Right lobe of liver (tissue), 6 donors: Measurements from ENCODE around the gene HMGN3. TPM values are rescaled to one million over a fixed set of nuclear protein-coding genes. Genes with fewer than 3 reads are reported as not detected.

Experiments used
- ATAC-seq, 4 donors: fragments of 200-7000 bp; cut with Tn5 transposase; one replicate each; pipeline ENCODE4 v1.9.1; 2020; ENCODE audit warnings: mild to moderate bottlenecking in 4 of 4, moderate library complexity in 4 of 4
- DNase-seq, 3 donors: peaks; one replicate each; pipeline ENCODE4 v3.0.0-alpha.2; 2020
- H3K27ac ChIP-seq, 3 donors: fragments of 200-600 bp; one replicate each; pipeline ENCODE4 v1.8.0; 2022
- H3K27me3 ChIP-seq, 2 donors: fragments of 200-600 bp; one replicate each; pipeline ENCODE4 v1.8.0; 2022
- H3K36me3 ChIP-seq, 4 donors: fragments of 200-600 bp; sonication (generic) in 1 of 4; one replicate each; pipeline versions ENCODE4 v1.5.1 to v1.8.0; 2017 to 2022; ENCODE audit warnings: control low read depth in 1 of 4
- H3K4me1 ChIP-seq, 4 donors: fragments of 200-600 bp; sonication (generic) in 1 of 4; one replicate each; pipeline versions ENCODE4 v1.5.1 to v1.8.0; 2017 to 2022; ENCODE audit warnings: control low read depth in 1 of 4
- H3K4me3 ChIP-seq, 3 donors: fragments of 200-600 bp; one replicate each; pipeline ENCODE4 v1.8.0; 2022
- H3K9me3 ChIP-seq, 4 donors: fragments of 200-600 bp; sonication (generic) in 1 of 4; one replicate each; pipeline versions ENCODE4 v1.5.1 to v1.8.0; 2017 to 2022; ENCODE audit warnings: control low read depth in 1 of 4
- CTCF ChIP-seq, 4 donors: fragments of 200-600 bp in 3 of 4; fragments of 450-650 bp in 1 of 4; IDR thresholded peaks; one replicate each; pipeline versions ENCODE4 v1.5.1 to v1.8.0; 2016 to 2022; ENCODE audit warnings: antibody characterized with exemption in 4 of 4, mild to moderate bottlenecking in 2 of 4
- POLR2A ChIP-seq: fragments of 450-650 bp; IDR thresholded peaks from one replicate; pipeline ENCODE4 v1.6.1; 2017; ENCODE audit warnings: antibody characterized with exemption, mild to moderate bottlenecking
- WGBS: methylation state at CpG from one replicate; pipeline ENCODE4 v1.1.6; 2018; ENCODE audit warnings: low coverage, low lambda C conversion rate; ENCODE audit not compliant: insufficient coverage; ENCODE audit errors: missing lambda C conversion rate; 5-methylcytosine and 5-hydroxymethylcytosine counted together
- intact Hi-C, 2 donors: fragments of 100-400 bp; cut with DNase I; formaldehyde crosslinking; loops; one replicate each; pipeline versions ENCODE4 v1.11.2 to v1.14.1; 2022
- total RNA-seq, 6 experiments: library from RNA; depleted of rRNA in 2 of 6; stranded (reverse); fragments of >200 nt in 2 of 6; fragmentation: NEBNext Ultra II Directional in 3 of 6; extraction: Animal tissue kit (Norgen Biotek cat#: 25700) in 3 of 6; gene quantifications; one replicate each; pipeline versions ENCODE4 v1.1.0 to v1.2.4, GENCODE V29; 2016 to 2023
- donor health status: DM: no; HTN: yes; CAD: no.
- donor health status: DM: no; HTN: no; CAD: no.
- donor health status: DM: no; HTN: no; CAD: no.
- donor health status: DM: no; HTN: yes; CAD: no.
- donor health status: DM: no; HTN: yes; CAD: no.

Gene HMGN3
- total RNA-seq, 6 experiments from 2014 or later = 25.5 to 37.3 (median 32.9) TPM

DNA sequence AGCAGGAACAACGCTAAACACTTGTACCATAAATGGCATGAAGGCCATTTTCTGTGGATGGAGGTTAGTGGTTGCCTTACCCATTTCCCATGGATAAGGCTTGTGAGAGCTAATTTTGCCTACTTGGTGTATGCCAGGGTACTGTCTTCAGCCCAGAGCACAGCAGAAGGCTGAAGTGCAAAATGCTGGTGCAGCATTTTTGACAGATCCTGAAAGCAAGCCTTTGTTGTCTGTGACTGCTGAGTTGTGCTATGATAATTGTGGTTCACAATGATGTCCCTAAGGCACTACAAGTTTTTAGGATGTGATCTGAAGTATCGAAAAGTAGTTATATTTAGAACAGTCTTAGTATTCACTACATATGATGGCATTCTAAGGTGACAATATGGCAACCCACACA lies 14.7 kb upstream of the HMGN3 start:
- Histone ChIP-seq H3K4me3 (no peak overlapping the region), H3K36me3 (no peaks in the 10 kb centered on the region), H3K4me1 (no peaks in the 10 kb centered on the region), H3K27me3 (no peaks in the 10 kb centered on the region), H3K9me3 (no peaks in the 10 kb centered on the region), H3K27ac (no peak overlapping the region)
- intact Hi-C loops = no loop called here
- no peak for TF ChIP-seq POLR2A
- no peak for TF ChIP-seq CTCF (IDR thresholded peaks at IDR 0.05)
- ATAC-seq (no peak), DNase-seq (no peak)
- 79% methylated on average over 2 of the region's 2 CpGs for WGBS

- Histone ChIP-seq H3K4me1 (no peaks in the 10 kb centered on the region), H3K36me3 (no peaks in the 10 kb centered on the region), H3K4me3 (no peak overlapping the region), H3K27ac (no peak overlapping the region), H3K9me3 (no peaks in the 10 kb centered on the region), H3K27me3 (no peaks in the 10 kb centered on the region)
- intact Hi-C loops = no loop called here
- ATAC-seq (no peak), DNase-seq (no peak)
- TF ChIP-seq CTCF (IDR thresholded peaks at IDR 0.05) = no peak
- no peak for TF ChIP-seq POLR2A
Observed at GRCh38 chr6:79246891-79247290, 12.4 kb upstream of the HMGN3 start.

DNA sequence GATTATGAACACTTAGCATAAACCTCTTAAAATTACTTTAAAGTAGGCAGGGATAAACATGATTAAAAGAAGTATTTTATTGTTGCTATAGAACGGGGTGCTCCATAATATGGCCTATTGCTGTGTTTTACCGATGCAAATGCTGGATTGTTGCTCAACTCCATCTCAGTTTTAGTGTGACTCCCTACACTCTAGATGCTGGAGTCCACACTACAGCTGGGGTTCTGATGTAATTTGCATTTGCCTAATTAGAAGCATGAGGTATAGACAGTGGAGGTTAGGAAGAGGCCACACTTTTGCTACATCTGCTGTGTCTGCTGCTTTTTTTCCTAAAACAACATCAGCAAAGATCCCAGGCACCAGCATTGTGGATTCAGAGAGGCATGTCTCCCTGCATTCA lies 6.7 kb upstream of the HMGN3 start:
- Histone ChIP-seq H3K27me3 (no peaks in the 10 kb centered on the region), H3K4me1 (no peaks in the 10 kb centered on the region), H3K4me3 (no peak overlapping the region), H3K9me3 (no peaks in the 10 kb centered on the region), H3K36me3 (no peaks in the 10 kb centered on the region), H3K27ac (no peak overlapping the region)
- WGBS = 70% methylated on average over 2 of the region's 2 CpGs
- TF ChIP-seq CTCF (IDR thresholded peaks at IDR 0.05) (no peak), POLR2A (no peak)
- intact Hi-C loops = no loop called here
- ATAC-seq = no peak
- no peak for DNase-seq

GRCh38 chr6:79240509-79240908 lies 6.0 kb upstream of the HMGN3 start:
- TF ChIP-seq POLR2A (no peak), CTCF (IDR thresholded peaks at IDR 0.05) (no peak)
- ATAC-seq (no peak), DNase-seq (no peak)
- Histone ChIP-seq H3K27me3 (no peaks in the 10 kb centered on the region), H3K4me3 (no peak overlapping the region), H3K36me3 (no peaks in the 10 kb centered on the region), H3K4me1 (no peaks in the 10 kb centered on the region), H3K9me3 (no peaks in the 10 kb centered on the region), H3K27ac (no peak overlapping the region)
- 85% methylated on average over 1 of the region's 1 CpG for WGBS
- intact Hi-C loops = no loop called here

DNA sequence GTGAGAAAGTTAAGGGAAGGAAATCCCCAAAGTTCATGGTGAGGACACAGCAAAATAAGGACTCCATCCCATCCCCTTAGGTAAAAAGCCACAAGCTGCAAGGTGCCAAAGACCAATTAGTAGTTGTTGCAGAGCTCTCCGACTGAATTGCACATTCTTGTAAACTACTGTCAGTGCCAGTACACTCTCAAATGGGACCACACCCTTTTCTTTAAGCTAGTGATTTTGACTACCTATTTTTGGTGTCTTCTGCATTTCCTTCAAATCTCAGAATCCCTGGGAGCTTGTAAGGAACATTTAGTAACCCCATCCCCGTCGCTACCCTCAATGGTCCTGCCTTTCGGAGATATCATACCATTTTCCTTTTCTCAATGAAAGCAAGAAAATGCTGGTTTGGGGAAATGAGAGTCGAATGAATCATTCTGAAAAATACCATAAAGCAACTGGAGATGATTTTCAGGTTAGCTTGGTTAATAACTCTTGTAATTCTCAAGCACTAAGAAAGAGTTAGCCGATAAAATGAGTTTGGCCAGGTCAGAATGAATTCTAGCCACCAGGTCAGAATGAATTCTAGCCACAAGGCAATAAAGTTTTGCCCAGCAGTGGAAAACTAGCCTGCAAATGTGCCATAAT lies 5.2 kb upstream of the HMGN3 start:
- Histone ChIP-seq H3K9me3 (no peaks in the 10 kb centered on the region), H3K4me1 (no peaks in the 10 kb centered on the region), H3K27ac (no peak overlapping the region), H3K27me3 (no peaks in the 10 kb centered on the region), H3K36me3 (no peaks in the 10 kb centered on the region), H3K4me3 (no peak overlapping the region)
- DNase-seq (no peak), ATAC-seq (no peak)
- WGBS = 79% methylated on average over 6 of the region's 6 CpGs
- TF ChIP-seq CTCF (IDR thresholded peaks at IDR 0.05) (no peak), POLR2A (no peak)
- intact Hi-C loops = no loop called here
